Activated naive CD4-positive, alpha-beta T cell treated with Interleukin-2 at 50 U/mL for 16 hours (primary cell): ENCODE data around the gene SARNP.

ENCODE experiments used
- DNase-seq: peaks from one replicate; pipeline ENCODE4 v3.0.0-alpha.2; 2020

SARNP gene

DNA sequence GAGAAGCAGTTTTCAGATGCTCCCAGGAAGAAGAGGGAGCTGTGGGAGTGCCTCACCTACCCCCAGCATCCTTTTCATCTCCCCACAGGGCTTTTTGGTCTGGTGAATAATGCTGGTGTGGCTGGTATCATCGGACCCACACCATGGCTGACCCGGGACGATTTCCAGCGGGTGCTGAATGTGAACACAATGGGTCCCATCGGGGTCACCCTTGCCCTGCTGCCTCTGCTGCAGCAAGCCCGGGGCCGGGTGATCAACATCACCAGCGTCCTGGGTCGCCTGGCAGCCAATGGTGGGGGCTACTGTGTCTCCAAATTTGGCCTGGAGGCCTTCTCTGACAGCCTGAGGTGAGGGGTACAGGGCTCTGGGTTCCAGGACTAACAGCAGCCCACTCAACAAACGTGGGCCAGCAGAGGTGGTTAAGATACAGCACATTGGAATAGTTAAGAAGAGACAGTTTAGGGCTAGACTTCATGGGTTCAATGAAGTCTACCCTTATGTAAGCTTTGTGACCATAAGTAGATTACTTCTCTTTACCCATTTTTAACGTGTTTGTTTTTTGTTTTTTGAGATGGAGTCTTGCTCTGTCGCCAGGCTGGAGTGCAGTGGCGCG, 95.8 kb downstream of the SARNP start:
- DNase-seq: no peak

- no peak for DNase-seq
Observed at GRCh38 chr12:55720894-55721444, 96.6 kb downstream of the SARNP start.

DNA sequence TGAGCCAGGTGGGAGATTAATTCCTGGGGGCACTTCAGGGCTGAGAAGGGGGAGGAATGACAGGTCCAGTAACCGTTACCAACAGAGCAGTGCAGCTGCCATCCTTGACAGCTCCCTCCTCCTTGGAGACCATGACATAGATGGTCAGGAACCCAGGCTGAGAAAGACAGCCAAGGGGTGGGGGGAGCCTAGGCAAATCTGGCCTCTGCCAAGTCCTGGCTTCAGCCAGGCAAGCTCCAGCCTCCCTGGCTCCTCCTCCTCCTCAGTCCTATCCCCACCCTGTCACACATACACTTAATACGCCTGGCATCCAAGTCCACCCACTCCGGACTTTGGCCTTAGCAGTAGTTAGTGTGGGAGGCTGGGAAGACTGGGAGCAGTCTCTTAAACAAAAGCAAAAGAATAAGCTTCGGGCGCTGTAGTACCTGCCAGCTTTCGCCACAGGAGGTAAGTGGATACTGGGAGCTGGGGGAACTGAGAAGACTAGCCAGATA, 97.4 kb downstream of the SARNP start, which contains the start of gene RDH5:
RDH5 (plus strand) TSS at position 323 of the 494 bp plus-strand sequence. CDS start 792 bp downstream, outside the sequence.
- DNase-seq: no peak

DNA sequence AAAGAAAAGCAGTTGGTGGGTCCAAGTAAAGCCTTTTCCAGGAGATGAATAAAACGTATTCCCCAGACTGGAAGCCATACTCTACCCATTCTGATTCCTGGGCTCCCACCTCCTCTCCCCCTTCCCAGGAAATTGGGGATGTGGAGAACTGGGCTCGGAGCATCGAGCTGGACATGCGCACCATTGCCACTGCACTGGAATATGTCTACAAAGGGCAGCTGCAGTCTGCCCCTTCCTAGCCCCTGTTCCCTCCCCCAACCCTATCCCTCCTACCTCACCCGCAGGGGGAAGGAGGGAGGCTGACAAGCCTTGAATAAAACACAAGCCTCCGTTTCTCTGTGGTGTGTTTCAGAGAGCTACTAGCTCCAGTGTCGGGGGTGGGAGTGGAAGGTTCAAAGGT, 98.2 kb downstream of the SARNP start:
- no peak for DNase-seq

- no peak for DNase-seq
Observed at GRCh38 chr12:55718624-55719275, 98.8 kb downstream of the SARNP start.

DNA sequence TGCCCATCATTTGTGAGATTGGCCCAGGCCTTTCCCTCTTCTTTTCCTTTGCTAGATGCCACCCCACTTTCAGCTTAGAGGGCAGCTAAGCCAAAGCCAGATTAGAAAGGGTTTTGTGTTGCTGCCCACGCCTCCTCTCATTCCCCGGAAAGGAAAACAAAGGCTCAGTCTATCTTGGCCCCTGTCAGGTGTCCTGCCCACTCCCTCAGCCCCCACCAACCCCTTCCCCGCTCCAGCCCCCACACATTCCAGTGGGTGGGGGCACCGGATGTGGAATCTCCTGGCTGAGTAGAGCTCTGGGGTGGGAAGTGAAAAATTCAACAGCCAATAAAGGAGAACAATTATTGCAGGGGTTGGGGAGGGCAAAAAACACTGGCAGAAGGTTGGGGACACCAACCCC, 99.5 kb downstream of the SARNP start:
- DNase-seq: no peak

DNA sequence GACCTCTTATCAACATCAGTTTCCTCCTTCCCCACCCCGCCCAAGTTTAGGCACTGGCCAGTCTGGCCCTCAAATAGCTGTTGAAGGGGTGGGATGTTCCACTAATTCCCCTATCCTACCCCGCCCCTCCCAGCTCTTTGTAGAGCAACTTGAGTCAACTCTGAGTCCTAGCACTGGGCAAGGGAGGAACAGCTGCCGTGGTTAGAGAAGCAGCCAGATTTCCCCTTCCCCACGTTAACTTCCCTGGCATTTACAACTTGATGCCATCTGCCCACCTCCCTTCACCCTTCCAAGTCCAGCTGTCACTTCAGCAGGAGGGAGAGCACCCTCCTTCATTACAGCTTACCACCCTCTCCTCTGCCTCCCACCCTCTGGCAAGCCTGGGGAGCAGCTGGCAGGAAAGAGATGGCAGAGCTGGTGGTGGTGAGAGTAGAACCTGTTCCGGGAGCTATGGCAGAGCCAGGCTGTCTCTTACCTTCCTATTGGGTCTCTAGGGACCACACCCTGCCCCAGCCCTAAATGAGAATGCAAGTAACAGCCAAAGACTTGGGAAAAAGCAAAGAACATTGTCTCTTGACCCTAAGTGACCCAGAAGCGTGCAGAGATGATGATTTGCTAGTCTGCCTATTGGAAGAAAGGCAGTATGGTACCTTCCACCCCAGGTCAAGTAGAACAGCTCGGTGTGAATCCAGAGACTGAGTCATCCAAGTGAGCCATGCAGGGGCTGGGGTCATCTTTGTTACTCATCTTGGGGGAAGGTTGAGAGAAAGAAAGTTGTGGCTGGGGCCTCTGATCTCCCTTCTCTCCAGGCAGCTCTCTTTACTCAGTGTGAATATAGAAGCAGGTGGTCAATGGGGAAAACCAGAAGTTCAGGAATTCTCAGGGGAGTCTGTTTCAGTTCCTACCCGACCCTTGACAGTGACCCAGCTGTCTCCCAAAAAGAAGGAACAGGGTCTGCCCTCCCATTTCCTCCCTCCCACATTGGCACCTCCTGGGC, 100.2 kb downstream of the SARNP start:
- DNase-seq: peak; percentile 17

GRCh38 chr12:55716582-55716957, 101.0 kb downstream of the SARNP start:
- no peak for DNase-seq

GRCh38 chr12:55715833-55716581, 101.5 kb downstream of the SARNP start, which contains the start of gene BLOC1S1:
BLOC1S1 (plus strand) TSS chr12:55716046; CDS start chr12:55716052, 6 bp downstream.
- peak; percentile 94 for DNase-seq

DNA sequence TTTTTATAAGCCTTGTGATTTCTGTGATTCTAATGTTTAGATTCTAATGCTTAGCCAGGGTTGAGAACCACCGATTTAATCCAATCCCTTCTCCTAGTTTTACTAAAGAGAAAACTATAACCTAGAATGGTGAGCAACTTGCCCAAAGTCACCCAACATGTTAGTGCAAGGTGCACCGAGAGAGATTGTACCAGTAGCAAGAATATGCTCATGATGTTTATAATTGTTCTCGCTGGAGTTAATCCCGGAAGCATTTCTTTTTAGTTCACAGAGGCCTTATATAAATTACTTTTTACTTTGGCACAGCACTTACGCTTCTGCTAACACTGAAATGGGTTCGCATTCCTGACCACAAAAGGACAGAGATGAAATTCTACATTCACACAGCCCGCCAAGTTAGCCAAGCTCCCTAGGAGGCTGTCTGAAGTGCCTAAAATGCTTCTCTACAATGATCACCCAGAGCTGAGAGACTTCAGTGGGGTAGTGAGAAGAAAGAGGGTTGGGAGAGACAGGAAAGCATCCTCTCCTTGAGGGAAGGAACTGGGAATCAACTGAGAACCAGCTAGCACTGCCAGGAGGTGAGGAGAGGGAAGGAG, 102.3 kb downstream of the SARNP start:
- no peak for DNase-seq

DNA sequence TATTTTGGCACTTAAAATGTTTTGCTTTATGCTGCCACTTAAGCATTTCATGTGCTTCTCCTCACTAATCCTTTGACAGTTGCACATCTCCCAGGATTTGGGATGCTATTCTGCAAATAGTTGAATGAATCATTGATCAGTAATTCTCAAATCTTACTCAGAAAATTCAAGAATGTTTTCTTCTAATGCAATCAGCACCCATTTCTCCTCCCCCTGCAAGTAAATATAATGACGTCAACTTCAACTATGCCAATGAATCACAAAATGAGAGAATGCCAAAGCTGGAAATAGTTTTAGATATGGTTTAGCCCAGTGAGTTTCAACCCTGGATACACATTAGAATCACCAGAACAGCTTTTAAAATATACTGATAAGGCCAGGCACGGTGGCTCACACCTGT, 103.8 kb downstream of the SARNP start:
- no peak for DNase-seq

DNA sequence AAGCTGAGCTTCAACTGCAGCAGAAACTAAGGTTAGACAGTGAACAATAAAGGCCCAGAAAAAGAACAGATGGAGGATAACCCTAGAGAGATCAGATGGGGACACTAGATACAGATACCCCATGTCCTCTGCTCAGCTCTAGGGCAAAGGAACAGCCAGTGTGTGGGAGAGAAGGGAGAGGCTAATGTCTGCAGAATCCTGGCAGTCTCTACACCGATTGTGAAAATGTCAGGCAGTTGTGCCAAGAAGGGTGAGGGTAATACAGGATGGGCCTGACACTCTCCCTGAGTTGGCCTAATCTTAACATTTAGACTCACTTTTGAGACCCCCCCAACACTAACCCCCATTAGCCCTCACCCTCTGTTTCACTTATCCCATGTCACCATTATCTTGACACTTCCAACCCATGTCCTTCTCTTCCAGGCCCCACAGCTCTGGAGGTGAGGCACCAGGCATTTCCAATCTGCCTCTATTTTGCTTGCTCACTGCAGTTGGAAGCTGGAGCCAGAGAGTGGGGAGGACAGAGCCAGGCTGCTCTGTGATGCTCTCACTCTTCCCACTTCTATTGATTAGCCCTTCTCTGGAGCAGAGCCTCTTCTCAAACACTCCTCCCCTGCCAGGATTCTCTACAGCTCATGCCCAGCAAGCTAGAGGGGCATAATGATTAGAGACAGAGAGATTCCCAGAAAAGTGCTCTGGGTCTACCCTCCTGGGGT, 104.7 kb downstream of the SARNP start:
- no peak for DNase-seq

- DNase-seq: no peak
Observed at GRCh38 chr12:55711786-55712553, 105.6 kb downstream of the SARNP start.

- no peak for DNase-seq
Observed at GRCh38 chr12:55708695-55709233, 108.8 kb downstream of the SARNP start.

- DNase-seq: peak; percentile 69
Observed at GRCh38 chr12:55707841-55708694, 109.5 kb downstream of the SARNP start, which contains the start of gene ITGA7. ITGA7 (minus strand) TSS chr12:55707904; CDS start chr12:55707682, 222 bp downstream.
